ENCODE data around the gene SDR42E1.

DNA sequence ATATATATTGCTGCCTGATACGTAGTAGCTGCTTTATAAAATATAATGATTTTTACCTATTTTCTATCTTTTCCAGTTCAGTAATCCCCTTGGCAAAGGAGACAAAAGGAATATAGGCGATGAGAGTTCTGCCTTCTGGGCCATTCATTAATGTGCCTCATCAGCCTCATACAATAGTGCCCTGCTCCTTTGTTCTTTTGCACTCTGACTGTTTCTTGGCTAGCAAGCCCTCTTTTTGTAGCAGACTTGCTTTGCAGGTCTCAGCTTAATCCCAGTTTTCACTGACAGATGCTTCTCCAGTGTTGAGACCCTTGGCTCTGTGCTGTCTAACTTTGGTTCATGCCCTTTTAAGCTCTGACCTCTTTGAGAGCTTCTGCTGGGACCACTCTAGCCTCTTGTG lies 34.2 kb upstream of the SDR42E1 start:
- TF ChIP-seq, protein P1, sequence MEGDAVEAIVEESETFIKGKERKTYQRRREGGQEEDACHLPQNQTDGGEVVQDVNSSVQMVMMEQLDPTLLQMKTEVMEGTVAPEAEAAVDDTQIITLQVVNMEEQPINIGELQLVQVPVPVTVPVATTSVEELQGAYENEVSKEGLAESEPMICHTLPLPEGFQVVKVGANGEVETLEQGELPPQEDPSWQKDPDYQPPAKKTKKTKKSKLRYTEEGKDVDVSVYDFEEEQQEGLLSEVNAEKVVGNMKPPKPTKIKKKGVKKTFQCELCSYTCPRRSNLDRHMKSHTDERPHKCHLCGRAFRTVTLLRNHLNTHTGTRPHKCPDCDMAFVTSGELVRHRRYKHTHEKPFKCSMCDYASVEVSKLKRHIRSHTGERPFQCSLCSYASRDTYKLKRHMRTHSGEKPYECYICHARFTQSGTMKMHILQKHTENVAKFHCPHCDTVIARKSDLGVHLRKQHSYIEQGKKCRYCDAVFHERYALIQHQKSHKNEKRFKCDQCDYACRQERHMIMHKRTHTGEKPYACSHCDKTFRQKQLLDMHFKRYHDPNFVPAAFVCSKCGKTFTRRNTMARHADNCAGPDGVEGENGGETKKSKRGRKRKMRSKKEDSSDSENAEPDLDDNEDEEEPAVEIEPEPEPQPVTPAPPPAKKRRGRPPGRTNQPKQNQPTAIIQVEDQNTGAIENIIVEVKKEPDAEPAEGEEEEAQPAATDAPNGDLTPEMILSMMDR (IDR thresholded peaks at IDR 0.05) = no peak
- TF ChIP-seq POLR2A (IDR thresholded peaks at IDR 0.05) = no peak

Measured in testis (tissue), 2 donors.